Measurements from ENCODE around the gene FGFR3. TPM values are rescaled to one million over a fixed set of nuclear protein-coding genes. Genes with fewer than 3 reads are reported as not detected.

The FGFR3 gene
- total and polyA plus RNA-seq, 8 donors, result 1.2 to 530 (median 26.9) TPM

- Histone ChIP-seq H3K9me3 (no peaks in the 10 kb centered on the region), H3K4me1 (peaks cover 0 to 5% (median 2%) of the 10 kb centered on the region in 4 donors), H3K27me3 (no peaks in the 10 kb centered on the region), H3K27ac (no peak overlapping the region), H3K4me3 (no peak overlapping the region), H3K36me3 (peaks cover 82 to 100% (median 99%) of the 10 kb centered on the region in 4 donors)
- WGBS, 5 donors, result 93 to 95% (median 95%) methylated on average over 10 of the region's 10 CpGs
- DNase-seq, result no peak
- no peak for TF ChIP-seq POLR2AphosphoS5 (IDR thresholded peaks at IDR 0.05)
- no peak for TF ChIP-seq POLR2A (IDR thresholded peaks at IDR 0.05)
- TF ChIP-seq EP300 (IDR thresholded peaks at IDR 0.05), result no peak
- no peak for TF ChIP-seq CTCF (IDR thresholded peaks at IDR 0.05)
- intact Hi-C loops (cut with DNase I; ENCODE audit: low total_unique reads), result no loop called here
Observed at GRCh38 chr4:1837069-1837468, 44.0 kb downstream of the FGFR3 start.

GRCh38 chr4:1839282-1839681, 46.2 kb downstream of the FGFR3 start:
- peak; percentile 35 to 75 for DNase-seq
- Histone ChIP-seq H3K36me3 (peaks cover 66 to 100% (median 97%) of the 10 kb centered on the region in 4 donors), H3K4me3 (no peak overlapping the region), H3K27ac (peak overlapping the region in 1 of 5 donors; percentile 24), H3K9me3 (no peaks in the 10 kb centered on the region), H3K4me1 (peaks cover 0 to 21% (median 9%) of the 10 kb centered on the region in 4 donors), H3K27me3 (no peaks in the 10 kb centered on the region)
- WGBS, 5 donors, result 69 to 82% (median 79%) methylated on average over 7 of the region's 7 CpGs
- TF ChIP-seq CTCF (IDR thresholded peaks at IDR 0.05) (no peak), EP300 (IDR thresholded peaks at IDR 0.05) (no peak), POLR2A (IDR thresholded peaks at IDR 0.05) (no peak), POLR2AphosphoS5 (IDR thresholded peaks at IDR 0.05) (no peak)
- intact Hi-C loops (cut with DNase I; ENCODE audit: low total_unique reads), result no loop called here

- WGBS, 5 donors, result 84 to 92% (median 88%) methylated on average over 30 to 31 of the region's 31 CpGs
- H3K36me3 ChIP-seq, result peaks cover 60 to 99% (median 96%) of the 10 kb centered on the region in 4 donors
Observed at GRCh38 chr4:1841201-1841886, 48.3 kb downstream of the FGFR3 start.

GRCh38 chr4:1841887-1842210, 48.8 kb downstream of the FGFR3 start:
- TF ChIP-seq EP300 (IDR thresholded peaks at IDR 0.05) (no peak), CTCF (IDR thresholded peaks at IDR 0.05) (no peak), POLR2AphosphoS5 (IDR thresholded peaks at IDR 0.05) (no peak), POLR2A (IDR thresholded peaks at IDR 0.05) (no peak)
- H3K27me3 ChIP-seq, result no peaks in the 10 kb centered on the region
- no peaks in the 10 kb centered on the region for H3K9me3 ChIP-seq
- peaks cover 60 to 99% (median 96%) of the 10 kb centered on the region in 4 donors for H3K36me3 ChIP-seq
- H3K4me3 ChIP-seq, result no peak overlapping the region
- intact Hi-C loops (cut with DNase I; ENCODE audit: low total_unique reads), result no loop called here
- WGBS, 5 donors, result 85 to 88% (median 86%) methylated on average over 9 of the region's 9 CpGs
- peaks cover 0 to 21% (median 9%) of the 10 kb centered on the region in 4 donors for H3K4me1 ChIP-seq
- H3K27ac ChIP-seq, result no peak overlapping the region
- DNase-seq, result no peak

More at GRCh38 chr4:1841201-1841886, 48.3 kb downstream of the FGFR3 start:
- Histone ChIP-seq H3K27me3 (no peaks in the 10 kb centered on the region), H3K27ac (no peak overlapping the region), H3K9me3 (no peaks in the 10 kb centered on the region), H3K4me3 (no peak overlapping the region), H3K4me1 (peaks cover 0 to 21% (median 9%) of the 10 kb centered on the region in 4 donors)
- no peak for DNase-seq
- TF ChIP-seq POLR2AphosphoS5 (IDR thresholded peaks at IDR 0.05), result no peak
- no peak for TF ChIP-seq POLR2A (IDR thresholded peaks at IDR 0.05)
- no peak for TF ChIP-seq CTCF (IDR thresholded peaks at IDR 0.05)
- no peak for TF ChIP-seq EP300 (IDR thresholded peaks at IDR 0.05)
- intact Hi-C loops (cut with DNase I; ENCODE audit: low total_unique reads), result no loop called here
